Fibroblast of the aortic adventitia (primary cell): ENCODE results near the gene MPPED2. TPM values are rescaled to one million over a fixed set of nuclear protein-coding genes. Genes with fewer than 3 reads are reported as not detected.

ENCODE experiments used
- DNase-seq: peaks from one replicate; pipeline ENCODE4 v3.0.0-alpha.2; 2010; ENCODE audit warnings: low read depth
- H3K4me3 ChIP-seq: 2 replicates; pipeline ENCODE4 v1.5.1; 2011; ENCODE audit warnings: low read depth, mild to moderate bottlenecking, control low read depth, low read length, moderate library complexity
- total RNA-seq: library from RNA; depleted of rRNA; stranded (reverse); fragments of >200 nt; gene quantifications from 2 replicates; pipeline ENCODE4 v1.2.3, GENCODE V29; 2012; ENCODE audit warnings: low replicate concordance
- TF ChIP-seq, protein P1 (sequence below): IDR thresholded peaks from 2 replicates; pipeline ENCODE4 v1.5.1; 2011; ENCODE audit warnings: mild to moderate bottlenecking, low read length, control low read depth, inconsistent platforms; ENCODE audit not compliant: insufficient read depth

MPPED2 gene
- total RNA-seq, 1 donor, result 0.18 TPM

DNA sequence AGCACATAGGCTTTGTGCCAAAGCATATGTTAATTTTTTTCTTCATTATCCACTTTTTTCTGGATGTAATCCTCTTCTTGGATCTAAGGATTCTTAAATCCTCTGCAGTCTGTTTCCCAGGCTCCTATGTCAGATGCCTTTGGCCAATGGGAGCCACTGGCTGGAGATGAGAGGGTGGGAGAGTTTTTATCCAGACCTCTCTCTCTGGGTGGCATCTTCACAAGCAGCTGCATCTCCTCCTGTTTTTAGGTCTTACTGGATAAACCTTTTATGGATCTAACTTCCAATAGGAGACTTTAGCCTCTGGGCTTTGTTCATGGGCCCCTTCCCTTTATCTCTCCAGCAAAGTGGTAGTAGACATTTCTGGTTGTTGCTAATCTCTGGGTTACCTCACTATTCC lies 22.4 kb upstream of the MPPED2 start:
- H3K4me3 ChIP-seq, result no peak overlapping the region
- TF ChIP-seq, protein P1, sequence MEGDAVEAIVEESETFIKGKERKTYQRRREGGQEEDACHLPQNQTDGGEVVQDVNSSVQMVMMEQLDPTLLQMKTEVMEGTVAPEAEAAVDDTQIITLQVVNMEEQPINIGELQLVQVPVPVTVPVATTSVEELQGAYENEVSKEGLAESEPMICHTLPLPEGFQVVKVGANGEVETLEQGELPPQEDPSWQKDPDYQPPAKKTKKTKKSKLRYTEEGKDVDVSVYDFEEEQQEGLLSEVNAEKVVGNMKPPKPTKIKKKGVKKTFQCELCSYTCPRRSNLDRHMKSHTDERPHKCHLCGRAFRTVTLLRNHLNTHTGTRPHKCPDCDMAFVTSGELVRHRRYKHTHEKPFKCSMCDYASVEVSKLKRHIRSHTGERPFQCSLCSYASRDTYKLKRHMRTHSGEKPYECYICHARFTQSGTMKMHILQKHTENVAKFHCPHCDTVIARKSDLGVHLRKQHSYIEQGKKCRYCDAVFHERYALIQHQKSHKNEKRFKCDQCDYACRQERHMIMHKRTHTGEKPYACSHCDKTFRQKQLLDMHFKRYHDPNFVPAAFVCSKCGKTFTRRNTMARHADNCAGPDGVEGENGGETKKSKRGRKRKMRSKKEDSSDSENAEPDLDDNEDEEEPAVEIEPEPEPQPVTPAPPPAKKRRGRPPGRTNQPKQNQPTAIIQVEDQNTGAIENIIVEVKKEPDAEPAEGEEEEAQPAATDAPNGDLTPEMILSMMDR, result no peak
- no peak for DNase-seq

DNA sequence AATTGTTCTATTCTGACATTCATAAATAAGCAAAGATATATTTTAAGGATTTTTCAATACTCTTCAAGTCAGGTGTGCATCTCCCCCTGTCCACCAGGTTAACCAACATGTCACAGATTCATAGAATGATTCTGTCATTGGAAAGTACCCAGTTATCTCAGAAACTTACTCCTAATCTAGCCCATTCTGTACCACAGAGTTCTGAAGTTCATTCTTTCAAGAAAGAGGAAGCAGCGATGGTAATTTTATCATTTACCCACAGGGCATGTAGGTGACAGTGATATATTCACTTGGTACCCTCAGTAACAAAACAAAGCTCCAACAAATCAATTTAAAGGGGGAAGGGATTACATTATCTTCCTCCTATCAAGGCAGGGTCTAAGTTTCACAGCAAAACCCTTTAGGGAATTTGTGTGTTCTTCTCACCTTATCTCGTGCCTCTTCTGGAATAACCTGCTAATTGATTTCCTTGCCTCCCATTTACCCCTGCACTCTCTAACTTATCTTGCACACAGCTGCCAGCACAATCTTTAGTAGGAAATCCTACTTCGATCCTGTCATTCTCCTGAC lies 19.0 kb upstream of the MPPED2 start:
- TF ChIP-seq, protein P1, result no peak
- no peak for DNase-seq
- H3K4me3 ChIP-seq, result no peak overlapping the region

DNA sequence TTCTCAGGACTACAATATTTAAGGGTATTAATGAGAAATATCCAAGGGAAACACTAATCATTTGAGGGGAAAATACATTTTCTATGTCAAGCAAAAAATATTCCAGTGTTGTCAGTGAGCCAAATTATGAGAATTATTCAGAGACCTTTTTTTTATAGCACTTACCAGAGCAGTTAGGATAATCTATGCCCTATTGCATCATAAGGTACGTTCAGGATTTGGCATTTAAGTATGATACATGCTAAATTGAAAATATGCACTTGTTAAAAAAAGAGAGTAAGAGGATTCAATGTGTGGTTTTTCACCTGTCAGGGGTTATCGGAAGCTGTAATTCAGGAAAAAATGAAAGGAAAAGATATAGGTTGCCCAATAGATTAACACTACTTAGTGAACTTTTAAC lies 17.2 kb upstream of the MPPED2 start:
- TF ChIP-seq, protein P1, result no peak
- no peak for DNase-seq
- H3K4me3 ChIP-seq, result no peak overlapping the region

DNA sequence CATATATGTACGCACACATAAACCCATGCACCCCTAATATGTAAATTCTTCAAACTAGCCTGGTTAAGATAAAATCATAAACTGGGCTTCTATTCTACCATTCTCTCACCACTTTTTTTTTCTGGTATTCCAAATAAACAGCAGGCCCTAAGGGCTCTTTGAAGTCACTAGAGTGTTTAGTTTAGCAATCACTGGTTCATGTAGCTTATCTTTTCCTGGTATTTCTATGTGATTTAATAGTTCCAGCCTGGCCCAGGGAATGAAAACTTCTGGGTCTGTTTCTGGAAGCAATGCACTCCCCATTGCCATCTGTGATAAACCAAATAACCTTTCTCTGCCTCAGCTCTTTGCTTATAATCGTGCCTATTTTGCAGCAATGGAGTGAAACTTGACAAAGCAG lies 10.7 kb upstream of the MPPED2 start:
- TF ChIP-seq, protein P1, result no peak
- no peak overlapping the region for H3K4me3 ChIP-seq
- DNase-seq, result no peak

DNA sequence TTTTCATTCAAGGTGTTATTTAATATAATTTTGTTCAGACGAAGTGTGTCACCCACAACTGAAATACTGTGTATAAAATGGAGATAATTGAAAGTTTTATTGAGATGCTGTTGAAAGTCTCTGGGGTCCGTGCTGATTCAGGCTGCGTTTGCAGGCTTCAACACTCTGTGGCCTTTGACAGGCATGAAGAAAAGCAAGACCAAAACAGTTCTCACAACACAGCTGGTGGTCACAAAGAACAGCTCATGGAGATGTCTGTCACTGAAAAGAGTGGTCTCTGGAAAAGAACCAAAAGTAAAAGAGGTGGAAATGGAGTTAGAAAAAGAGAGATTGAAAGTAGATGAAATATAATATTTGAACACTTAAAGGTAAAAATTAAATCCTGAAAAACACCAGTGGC lies 9.8 kb upstream of the MPPED2 start:
- H3K4me3 ChIP-seq, result no peak overlapping the region
- no peak for DNase-seq
- TF ChIP-seq, protein P1, result no peak

DNA sequence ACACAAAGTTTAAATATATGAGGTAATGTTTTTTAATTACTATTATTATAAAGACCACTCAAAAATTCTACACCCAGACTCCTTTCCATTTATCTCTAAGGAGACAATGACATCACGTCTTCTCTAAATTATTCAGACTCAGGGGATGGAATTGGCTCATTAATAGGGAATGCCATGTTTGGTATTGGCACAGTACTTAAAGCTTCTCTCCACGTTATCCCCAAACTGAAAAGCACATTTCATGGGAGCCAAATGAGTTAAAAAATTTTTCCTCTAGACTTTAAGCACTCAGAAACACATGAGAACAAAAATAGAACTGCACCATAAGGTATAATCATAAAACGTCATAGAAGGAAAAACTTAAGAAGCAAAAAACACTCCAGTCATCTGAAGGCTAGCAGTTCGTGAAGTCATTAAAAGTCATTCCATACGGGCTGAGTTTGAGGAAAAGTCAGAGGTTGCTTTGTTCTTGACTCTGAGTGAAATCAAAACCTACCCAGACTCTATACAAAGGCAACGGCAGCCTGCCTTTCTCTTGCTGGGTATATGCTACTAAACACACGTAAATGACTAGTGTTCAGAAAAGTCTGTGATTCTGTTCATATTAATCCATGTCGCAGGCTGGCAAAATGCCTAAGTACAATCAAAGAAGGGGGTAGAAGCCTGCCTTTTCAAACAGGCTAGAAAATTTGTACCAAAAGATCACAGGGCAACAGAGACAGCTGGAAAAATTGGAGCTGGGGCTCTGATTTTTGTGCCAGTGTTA lies 8.7 kb upstream of the MPPED2 start:
- DNase-seq, result no peak
- TF ChIP-seq, protein P1, result no peak
- H3K4me3 ChIP-seq, result no peak overlapping the region
